D721Med (cell line): ENCODE data around the gene USHBP1.

Experiments
- DNase-seq: peaks from one replicate; pipeline ENCODE4 v3.0.0; 2011; ENCODE audit warnings: low spot score; ENCODE audit not compliant: insufficient read length
- FAIRE-seq: peaks from 2 replicates; lab custom pipeline; 2011; peaks lifted over from hg19 to GRCh38; lab: Jason Lieb, UNC
- CTCF ChIP-seq: IDR thresholded peaks from 2 replicates; pipeline ENCODE4 v1.5.1; 2012; ENCODE audit warnings: mild to moderate bottlenecking, control low read depth; ENCODE audit not compliant: insufficient read depth; ENCODE audit errors: missing control alignments

The USHBP1 gene

DNA sequence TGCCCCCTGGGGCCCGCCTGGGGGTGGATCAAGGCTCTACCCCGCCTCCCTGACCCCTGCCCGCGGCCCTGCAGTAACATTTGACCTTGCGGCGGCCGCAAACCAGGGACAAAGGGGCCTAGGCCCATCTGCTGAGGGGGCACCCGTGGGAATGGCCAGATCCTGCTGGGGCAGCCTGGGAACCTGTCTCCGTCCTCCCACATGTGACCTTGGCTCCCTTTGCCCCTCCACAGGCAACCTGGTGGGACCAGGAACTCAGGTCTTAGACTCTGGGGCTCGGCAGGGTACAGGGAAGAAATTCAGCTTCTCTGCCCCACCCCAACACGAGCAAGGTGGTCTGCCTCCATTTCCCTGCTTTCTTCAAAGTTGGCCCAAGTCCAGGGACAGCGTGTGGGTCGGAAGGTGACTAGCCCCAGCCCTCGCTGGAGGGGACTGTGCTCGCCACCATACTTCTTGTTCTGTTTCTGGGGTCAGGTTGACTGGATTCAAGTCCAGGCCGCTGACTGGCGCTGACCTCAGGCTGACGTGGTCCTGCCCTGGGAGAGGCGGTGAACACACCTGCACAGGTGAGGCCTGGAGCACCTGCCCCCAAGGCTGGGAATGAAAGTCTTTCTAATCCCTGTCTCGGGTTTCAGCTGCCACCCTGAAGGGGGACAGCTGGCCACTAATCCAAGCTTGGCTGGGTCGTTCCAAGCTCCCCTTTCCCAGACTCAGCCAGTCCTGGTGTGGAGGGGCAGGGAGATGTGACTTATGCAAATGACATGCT is 16.4 kb downstream of the USHBP1 start:
- DNase-seq, result peak; percentile 83
- FAIRE-seq, result no peak
- TF ChIP-seq CTCF, result no peak

DNA sequence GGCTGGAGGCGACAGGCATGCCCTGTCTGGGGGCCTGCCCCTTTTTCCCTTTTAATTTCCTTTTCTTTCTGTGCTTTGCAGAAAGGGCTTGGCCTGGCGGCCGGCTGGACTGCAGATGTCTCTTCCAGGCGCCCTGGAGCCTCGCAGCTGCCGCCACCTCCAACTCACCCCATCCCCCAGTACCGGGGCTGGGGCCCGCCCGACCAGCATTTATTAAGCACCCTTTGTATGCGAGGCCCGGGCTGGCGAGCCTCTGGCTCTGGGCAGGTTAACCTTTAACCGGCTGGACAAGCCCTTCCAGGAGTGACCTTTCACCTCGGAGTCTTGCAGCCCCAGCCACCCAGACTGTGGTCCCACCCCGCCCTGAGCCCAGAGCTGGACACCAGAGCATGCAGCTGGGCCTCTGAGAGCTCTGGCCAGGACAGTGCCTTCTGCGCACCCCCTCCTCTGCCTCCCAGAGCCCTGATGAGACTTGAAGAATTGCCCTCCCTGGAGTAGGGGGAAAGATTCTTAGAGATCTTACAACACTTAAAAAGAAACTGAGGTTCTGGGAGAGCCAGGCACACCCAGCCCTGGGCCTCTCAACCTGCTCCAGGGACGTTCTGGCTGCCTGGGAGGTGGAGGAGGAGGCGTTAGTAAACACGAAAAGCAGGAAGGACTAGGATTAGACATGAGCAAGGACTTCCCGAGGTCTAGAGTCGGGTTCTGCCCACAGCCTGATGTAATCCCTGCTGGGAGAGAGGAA is 17.7 kb downstream of the USHBP1 start:
- FAIRE-seq (no peak), DNase-seq (no peak)
- no peak for TF ChIP-seq CTCF

GRCh38 chr19:17245535-17245984 is 19.0 kb downstream of the USHBP1 start, which contains the start of gene NR2F6:
TSS of gene NR2F6 (minus strand) at chr19:17245919. CDS start at chr19:17245220, 699 bp downstream.
- no peak for TF ChIP-seq CTCF
- no peak for DNase-seq
- no peak for FAIRE-seq

GRCh38 chr19:17244618-17245534 is 19.7 kb downstream of the USHBP1 start:
- no peak for DNase-seq
- no peak for TF ChIP-seq CTCF
- FAIRE-seq, result no peak

DNA sequence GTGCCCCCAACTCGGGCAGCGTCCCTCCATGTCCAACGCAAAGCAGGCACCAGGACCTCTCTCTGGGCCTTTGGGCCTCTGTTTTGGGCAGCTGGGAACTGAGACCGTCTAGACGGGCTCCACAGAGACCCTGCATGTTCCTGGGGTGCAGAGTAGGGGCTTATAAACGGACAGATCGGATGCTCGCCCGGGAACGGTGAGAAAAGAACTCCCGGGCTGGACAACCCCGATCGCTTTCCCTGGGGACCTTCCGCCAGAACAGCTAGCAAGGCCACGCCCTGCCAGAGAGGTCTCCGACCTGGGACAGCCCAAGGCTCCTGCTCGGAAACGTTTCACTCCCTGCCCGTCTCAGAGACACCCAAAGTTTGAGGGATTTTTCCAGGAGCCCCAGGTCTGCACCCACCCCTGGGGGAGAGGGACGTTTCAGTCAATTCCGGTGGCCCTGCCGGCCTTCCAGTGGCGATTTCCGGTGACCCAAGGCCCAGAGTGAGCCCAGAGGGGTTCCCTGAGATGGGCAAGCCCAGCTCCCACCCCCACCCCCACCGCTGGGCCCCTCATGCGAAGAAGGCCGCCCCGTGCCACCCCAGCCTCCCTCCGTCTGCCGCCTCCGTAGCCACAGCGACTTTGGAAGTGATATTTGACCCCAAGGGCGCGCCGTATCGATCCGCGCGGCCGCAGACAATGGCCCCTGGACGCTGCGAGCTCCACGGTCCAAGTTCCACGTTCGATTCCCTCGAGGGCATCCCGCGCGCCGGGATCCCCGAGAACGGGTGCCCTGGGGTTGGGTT is 20.5 kb downstream of the USHBP1 start:
- DNase-seq, result no peak
- FAIRE-seq, result no peak
- no peak for TF ChIP-seq CTCF

DNA sequence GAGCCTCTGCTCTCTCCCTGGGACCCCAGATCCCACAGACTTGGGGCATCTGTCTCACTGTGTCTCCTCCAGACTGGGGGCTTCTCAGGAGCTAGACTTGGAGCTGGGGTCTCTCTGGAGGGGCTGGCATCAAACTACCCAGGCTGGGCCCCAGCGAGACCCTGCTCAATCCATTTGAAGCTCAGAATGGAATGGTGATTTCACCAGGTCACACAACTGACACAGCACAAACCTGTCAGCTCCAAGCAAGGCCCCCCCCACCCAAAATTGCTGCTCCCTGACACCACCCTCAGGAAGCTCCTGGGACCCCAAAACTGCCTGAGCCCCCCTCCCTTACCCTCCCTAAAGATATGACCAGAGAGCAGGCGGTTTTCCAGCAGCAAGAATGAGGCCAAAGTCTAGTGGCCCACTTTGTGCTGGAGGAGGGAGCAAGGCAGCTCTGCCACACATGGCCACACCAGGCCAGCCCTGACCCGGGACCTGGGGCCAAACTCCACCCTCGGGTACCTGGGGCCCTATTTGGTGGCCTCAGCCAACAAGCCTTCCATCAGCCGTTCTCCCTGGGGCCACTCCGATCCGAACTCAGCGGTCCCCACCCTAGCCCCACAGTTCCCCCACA is 21.2 kb downstream of the USHBP1 start:
- FAIRE-seq, result no peak
- DNase-seq, result no peak
- TF ChIP-seq CTCF, result no peak
